Stimulated activated CD8-positive, alpha-beta memory T cell treated with anti-CD3 and anti-CD28 coated beads, Interleukin-4, amount 100 ng/mL, for 4 hours (primary cell): Measurements from ENCODE around the gene ANKZF1.
A peak's percentile ranks its signal among the peaks of the same experiment; 100 is the strongest.
"Not testable (repeated sequence)": the region's sequence is repeated elsewhere in the genome, so short reads cannot be mapped to it uniquely, and the experiment has no call there.

Experiments used
- DNase-seq, 2 donors: peaks; one replicate each; pipeline ENCODE4 v3.0.0-alpha.2; 2020; ENCODE audit warnings: low read depth in 2 of 2, low spot score in 1 of 2

Gene ANKZF1, protein sequence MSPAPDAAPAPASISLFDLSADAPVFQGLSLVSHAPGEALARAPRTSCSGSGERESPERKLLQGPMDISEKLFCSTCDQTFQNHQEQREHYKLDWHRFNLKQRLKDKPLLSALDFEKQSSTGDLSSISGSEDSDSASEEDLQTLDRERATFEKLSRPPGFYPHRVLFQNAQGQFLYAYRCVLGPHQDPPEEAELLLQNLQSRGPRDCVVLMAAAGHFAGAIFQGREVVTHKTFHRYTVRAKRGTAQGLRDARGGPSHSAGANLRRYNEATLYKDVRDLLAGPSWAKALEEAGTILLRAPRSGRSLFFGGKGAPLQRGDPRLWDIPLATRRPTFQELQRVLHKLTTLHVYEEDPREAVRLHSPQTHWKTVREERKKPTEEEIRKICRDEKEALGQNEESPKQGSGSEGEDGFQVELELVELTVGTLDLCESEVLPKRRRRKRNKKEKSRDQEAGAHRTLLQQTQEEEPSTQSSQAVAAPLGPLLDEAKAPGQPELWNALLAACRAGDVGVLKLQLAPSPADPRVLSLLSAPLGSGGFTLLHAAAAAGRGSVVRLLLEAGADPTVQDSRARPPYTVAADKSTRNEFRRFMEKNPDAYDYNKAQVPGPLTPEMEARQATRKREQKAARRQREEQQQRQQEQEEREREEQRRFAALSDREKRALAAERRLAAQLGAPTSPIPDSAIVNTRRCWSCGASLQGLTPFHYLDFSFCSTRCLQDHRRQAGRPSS

DNA sequence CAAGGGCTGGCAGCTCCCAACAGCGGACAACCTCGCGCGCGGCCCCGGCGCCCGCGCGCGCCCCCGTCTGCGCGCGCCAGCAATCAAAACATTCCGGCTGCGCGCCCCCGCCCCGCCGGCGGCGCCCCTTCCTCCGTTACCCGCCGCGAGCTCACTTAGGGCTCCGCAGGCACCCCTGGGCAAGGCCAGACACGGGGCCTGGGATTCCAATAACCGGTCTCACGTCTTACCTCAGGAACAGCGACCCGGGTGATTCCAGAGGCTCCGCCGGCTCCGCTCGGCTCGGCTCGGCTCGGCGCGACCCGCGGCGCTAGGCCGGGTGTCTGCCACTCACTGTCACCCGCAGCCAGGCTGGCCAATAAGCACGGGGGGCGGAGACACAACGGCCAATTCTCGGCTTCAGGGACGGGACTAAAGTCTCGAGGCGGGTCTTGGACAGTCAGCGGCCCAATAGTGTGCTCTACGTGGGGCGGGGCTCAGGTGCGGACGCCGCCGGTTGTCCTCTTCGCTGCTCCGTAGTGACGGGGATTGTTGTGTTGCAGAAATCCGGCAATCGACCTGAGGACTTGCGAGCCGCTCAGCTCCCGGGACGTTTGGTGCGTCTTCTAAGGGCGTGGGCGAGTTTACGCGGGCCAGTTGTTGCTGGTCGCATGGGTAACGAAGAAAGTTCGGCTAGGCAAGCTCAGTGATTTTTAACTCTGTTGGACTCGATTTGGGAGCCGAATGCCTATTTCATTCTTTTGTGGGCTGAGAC is at the start of gene ANKZF1, which contains the start of gene ATG9A:
TSS of gene ANKZF1 (plus strand) at position 502 of the 754 bp plus-strand sequence. CDS start 452 bp downstream, outside the sequence.
TSS of gene ATG9A (minus strand) at position 332 of the 754 bp plus-strand sequence. CDS start 1,612 bp downstream, outside the sequence.
- DNase-seq, result peak; percentile 95 to 96

DNA sequence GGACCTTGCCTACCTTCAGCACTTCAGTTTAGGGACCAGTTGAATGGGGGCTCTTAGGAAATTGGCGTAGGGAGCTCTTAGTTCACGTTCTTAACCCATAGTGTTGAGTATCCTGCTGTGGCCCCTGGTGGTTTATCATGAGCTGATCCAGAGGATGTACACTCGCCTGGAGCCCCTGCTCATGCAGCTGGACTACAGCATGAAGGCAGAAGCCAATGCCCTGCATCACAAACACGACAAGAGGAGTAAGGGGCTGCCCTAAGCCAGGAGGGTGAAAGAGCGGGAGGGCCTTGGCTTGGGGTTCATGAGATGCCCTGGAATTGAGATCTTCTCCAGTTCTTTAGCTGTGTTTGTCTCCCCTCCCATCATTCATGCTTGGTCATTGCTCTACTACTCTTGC is 48.6 kb upstream of the ANKZF1 start:
- no peak for DNase-seq

DNA sequence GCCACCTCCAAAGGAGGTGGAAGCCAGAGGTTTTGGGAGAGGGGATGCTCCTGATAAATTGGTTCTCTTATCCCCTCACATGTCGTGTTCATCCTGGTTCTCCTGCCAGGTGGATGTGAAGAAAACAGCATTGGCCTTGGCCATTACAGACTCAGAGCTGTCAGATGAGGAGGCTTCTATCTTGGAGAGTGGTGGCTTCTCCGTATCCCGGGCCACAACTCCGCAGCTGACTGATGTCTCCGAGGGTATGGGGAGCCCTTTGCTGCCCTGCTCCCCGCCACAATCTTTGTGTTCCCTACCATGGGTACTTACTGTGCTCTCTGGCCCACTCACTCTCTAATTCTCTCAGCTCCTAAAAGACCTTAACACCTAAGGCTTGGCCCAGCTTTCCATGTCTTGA is 48.1 kb upstream of the ANKZF1 start:
- DNase-seq, result no peak

DNA sequence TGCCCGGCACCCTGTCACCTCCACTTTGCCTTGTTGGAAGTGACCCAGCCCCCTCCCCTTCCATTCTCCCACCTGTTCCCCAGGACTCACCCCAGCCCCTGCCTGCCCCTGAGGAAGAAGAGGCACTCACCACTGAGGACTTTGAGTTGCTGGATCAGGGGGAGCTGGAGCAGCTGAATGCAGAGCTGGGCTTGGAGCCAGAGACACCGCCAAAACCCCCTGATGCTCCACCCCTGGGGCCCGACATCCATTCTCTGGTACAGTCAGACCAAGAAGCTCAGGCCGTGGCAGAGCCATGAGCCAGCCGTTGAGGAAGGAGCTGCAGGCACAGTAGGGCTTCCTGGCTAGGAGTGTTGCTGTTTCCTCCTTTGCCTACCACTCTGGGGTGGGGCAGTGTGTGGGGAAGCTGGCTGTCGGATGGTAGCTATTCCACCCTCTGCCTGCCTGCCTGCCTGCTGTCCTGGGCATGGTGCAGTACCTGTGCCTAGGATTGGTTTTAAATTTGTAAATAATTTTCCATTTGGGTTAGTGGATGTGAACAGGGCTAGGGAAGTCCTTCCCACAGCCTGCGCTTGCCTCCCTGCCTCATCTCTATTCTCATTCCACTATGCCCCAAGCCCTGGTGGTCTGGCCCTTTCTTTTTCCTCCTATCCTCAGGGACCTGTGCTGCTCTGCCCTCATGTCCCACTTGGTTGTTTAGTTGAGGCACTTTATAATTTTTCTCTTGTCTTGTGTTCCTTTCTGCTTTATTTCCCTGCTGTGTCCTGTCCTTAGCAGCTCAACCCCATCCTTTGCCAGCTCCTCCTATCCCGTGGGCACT is 47.1 kb upstream of the ANKZF1 start:
- no peak for DNase-seq

DNA sequence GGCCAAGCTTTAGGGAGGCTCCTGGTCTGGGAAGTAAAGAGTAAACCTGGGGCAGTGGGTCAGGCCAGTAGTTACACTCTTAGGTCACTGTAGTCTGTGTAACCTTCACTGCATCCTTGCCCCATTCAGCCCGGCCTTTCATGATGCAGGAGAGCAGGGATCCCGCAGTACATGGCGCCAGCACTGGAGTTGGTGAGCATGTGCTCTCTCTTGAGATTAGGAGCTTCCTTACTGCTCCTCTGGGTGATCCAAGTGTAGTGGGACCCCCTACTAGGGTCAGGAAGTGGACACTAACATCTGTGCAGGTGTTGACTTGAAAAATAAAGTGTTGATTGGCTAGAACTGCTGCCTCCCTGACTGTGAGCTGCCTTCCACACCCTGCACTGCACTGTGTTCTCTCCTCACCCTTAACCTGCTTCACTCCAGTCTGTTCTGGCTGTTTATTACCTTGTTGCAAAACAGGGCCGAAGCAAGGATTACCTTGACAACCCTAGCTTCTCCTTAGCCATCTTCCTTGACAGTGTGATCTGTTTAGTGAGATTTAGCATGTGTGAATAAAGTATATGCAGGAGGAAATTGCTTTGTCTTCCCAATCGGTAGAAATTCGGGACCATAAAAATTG is 46.3 kb upstream of the ANKZF1 start:
- no peak for DNase-seq

DNA sequence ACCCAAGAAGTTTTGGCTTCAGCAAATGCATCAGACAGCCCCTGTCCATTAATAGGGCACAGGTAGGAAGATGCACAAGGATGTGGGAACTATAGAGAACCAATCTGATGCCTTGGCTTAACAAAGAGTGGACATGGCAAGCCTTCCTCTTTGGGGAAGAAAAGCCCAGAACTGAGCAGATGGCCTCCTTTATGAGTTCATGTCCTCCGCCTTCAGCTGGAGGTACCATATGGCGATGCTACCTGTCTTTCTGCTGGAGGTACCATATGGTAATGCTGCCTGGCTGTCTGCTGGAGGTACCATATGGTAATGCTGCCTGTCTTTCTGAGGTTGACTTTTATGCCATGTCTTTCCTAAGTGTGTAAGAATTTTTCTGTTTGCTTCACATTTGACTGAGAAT is 45.5 kb upstream of the ANKZF1 start:
- DNase-seq, result no peak

DNA sequence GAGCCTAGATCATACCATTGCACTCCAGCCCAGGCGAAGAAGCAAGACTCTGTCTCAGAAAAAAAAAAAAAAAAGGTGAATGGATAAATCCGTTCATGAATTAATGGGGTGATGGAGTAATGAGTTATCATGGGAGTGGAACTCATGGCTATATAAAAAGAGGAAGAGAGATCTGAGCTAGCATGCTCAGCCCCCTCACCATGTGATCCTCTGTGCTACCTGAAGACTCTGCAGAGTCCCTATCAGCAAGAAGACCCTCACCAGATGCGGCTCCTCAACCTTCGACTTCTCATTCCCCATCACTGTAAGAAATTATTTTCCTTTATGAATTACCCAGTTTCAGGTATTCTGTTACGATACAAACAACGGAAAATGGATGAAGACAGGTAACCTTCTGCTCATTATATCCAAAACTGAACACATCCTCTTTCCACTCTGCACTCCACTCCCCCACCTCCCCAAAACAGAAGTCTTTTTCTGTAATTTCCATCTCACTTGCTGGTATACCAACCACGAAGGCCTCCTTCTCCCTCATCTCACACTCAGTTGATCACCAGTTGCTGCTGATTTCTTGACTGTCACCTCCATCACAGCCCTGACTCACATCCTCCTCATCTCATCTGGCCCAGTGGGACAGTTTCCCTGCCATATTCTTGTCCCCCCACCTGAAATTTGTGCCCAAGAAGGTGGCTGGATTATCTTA is 42.7 kb upstream of the ANKZF1 start:
- no peak for DNase-seq

DNA sequence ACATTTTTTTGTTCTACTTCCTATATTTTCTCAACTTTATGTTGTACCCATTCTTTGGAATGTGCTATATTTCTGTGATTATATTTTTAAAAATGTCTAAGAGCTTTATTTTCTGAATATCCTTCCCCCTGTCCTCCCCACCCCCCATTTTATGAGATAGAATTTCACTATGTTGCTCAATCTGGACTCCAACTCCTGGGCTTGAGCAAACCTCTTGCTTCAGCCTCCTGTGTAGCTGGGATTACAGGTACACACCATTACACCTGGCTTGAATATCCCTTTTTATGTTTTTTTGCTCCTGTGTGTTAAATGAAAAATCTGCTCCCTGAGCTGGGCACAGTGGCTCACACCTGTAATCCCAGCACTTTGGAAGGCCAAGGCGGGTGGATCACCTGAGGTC is 32.2 kb upstream of the ANKZF1 start:
- DNase-seq, result no peak

DNA sequence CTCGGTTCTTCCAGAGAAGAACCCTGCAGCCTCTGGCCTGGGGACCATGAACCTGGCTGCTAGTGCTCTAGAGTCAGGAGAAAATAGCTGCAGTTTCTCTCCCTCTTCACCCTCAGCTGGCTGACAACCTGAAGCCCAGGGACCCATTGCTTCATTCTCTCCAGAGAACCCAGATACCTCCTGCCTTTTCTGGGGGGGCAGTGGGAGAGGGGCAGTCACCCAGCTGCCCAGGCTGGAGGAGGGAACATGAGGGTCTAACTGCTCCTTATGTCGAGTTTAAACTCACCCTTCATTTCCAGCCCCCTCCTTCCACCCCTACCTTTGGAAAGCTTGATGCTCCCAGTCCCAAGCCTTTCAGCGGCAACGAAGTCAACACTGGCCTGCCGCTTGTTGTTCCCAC is 30.6 kb upstream of the ANKZF1 start:
- DNase-seq, result no peak

DNA sequence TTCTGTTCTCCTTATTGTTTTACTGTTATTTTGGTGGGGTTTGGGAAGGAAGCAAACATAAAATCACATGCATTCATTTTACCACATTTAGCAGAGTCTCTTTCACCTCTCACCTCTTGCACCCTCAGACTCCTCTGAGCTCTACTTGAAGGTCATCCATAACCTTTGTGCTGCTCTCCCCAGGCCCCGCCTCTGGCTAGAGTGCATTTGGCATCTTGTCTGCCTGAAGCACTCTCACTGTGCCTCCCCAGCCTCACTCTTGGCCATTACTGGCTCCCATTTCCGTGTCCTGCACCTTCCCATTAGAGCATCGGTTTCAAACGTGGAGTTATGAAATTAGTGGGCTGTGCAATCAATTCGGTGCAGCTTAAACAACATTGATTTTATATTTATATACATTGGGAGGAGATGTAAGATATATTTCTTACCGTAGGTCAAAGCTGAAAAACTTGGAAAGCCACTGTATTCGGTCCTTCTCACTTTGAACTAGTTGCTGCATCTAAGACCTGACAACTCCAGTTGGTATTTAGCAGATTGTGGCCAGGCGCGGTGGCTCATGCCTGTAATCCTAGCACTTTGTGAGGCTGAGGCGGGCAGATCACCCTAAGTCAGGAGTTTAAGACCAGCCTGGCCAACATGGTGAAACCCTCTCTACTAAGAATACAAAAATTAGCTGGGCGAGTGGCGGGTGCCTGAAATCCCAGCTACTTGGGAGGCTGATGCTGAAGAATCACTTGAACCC is 30.0 kb upstream of the ANKZF1 start:
- DNase-seq, result no peak

DNA sequence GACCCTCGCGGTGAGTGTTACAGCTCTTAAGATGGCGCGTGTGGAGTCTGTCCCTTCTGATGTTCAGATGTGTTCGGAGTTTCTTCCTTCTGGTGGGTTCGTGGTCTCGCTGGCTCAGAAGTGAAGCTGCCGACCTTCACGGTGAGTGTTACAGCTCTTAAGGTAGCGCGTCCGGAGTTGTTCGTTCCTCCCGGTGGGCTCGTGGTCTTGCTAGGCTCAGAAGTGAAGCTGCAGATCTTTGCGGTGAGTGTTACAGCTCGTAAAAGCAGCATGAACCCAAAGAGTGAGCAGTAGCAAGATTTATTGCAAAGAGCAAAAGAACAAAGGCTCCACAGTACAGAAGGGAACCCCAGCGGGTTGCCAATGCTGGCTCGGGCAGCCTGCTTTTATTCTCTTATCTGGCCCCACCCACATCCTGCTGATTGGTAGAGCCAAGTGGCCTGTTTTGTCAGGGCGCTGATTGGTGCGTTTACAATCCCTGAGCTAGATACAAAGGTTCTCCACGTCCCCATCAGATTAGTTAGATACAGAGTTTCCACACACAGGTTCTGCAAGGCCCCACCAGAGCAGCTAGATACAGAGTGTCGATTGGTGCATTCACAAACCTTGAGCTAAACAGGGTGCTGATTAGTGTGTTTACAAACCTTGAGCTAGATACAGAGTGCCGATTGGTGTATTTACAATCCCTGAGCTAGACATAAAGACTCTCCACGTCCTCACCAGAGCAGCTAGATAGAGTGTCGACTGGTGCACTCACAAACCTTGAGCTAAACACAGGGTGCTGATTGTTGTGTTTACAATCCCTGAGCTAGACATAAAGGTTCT is 28.9 kb upstream of the ANKZF1 start:
- DNase-seq, result not testable (repeated sequence)

DNA sequence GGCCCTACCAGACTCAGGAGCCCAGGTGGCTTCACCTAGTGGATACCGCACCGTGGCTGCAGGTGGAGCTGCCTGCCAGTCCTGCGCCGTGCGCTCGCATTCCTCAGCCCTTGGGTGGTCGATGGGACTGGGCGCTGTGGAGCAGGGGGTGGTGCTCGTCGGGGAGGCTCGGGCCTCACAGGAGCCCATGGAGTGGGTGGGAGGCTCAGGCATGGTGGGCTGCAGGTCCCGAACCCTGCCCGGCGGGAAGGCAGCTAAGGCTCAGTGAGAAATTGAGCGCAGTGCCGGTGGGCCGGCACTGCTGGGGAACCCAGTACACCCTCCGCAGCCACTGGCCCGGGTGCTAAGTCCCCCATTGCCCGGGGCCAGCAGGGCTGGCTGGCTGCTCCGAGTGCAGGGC is 28.3 kb upstream of the ANKZF1 start:
- not testable (repeated sequence) for DNase-seq

DNA sequence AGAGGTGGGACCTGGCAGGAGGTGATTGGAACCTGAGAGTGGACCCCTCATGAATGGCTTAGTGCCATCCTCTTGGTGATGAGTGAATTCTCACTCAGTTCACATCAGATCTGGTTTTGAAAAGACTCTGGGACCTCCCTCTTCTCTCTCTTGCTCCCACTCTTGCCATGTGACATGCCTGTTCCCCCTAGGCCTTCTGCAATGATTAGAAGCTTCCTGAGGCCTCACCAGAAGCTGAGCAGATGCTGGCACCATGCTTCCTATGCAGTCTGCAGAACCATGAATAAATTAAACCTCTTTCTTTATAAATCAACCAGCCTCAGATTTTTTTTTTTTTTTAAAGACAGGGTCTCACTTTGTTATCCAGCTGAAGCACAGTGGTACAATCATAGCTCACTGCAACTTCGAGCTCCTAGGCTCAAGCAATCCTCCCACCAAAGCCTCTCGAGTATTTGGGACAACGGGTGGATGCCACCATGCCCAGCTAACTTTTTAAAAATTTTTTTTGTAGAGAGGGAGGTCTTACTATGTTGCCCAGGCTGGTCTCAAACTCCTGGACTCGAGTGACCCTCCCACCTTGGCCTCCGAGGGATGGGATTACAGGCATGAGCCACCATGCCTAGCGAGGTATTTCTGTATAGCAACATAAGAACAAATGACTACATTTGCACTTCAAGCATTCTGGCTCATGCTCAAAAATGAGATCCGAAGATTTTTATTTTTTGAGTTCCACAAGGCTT is 25.0 kb upstream of the ANKZF1 start:
- DNase-seq, result no peak

DNA sequence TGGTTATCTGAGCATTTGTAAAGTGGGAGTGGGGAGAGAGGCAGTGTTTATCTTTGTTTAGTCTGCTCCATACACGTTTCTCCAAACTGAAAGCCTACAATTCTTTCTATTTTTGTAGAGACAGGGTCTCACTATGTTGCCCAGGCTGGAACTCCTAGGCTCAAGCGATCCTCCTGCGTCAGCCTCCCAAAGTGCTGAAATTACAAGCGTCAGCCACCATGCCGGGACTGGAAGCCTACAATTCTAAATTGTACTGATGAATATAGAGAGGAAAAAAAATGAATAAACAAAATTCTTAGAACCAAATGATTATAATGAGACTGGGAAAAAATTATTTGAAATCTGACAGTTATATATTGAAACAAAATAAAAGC is 24.5 kb upstream of the ANKZF1 start:
- no peak for DNase-seq

DNA sequence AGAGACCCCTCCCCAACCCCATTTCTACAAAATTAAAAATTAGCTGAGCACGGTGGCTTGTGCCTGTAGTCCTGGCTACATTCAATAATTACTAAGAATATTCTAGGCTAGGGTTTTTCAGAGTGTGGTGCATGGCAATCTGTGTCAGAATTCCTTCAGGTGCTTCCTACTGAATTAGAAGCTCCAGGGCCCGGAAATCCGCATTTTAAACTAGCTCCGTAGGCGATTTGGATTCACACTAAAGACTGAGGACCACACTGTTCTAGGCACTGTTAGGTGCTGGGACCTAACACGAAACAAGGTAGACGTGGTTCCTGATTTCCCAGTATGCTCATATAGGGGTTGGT is 23.7 kb upstream of the ANKZF1 start:
- no peak for DNase-seq

DNA sequence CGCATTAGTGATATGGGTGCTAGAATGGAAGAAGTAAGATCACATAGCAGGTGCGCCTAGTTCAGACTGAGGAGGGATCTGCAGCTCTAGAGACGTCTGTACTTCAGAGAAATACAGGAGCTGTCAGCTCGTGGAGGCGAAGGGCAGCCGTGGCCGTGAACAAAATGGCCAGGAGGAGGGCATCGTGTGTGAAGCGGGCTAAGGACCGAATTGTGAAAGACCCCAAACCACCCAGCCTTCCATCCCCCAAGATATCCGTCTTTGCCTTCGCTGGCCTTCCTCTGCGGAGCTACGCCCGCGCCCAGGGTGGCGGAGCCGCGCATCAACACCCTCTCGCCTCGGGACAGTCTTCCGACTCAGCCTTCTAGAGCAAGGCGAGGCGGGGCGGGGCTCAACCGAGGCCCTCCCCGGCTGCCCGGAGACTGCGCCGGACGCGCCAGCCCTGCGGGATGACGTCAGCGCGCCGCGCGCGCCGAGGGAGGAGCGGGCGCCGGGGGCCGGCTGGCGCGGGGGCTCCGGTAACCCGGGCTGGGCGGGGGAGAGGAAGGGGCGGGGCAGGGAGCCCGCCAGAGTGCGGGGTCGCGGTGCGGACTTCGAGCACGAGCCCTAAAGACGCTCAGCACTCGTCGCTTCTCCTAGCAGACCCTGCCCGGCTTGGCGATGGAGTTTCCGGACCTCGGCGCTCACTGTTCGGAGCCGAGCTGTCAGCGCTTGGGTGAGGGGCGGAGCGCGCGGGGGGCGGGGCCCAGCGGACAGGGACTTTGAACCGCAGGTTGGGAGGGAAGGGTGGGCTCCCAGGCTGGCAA is 23.1 kb upstream of the ANKZF1 start, which contains the start of gene ZFAND2B:
TSS of gene ZFAND2B (plus strand) at position 455 of the 806 bp plus-strand sequence. CDS start at position 661, 206 bp downstream.
- peak; percentile 84 to 88 for DNase-seq
